IPS-15b (cell line): Measurements from ENCODE around the gene HMGA1.
A peak's percentile ranks its signal among the peaks of the same experiment; 100 is the strongest.

Experiments
- H3K27me3 ChIP-seq: one replicate; pipeline ENCODE4 v1.6.1; 2013; ENCODE audit warnings: low read length; ENCODE audit not compliant: control insufficient read depth, insufficient read depth
- H3K36me3 ChIP-seq: one replicate; pipeline ENCODE4 v1.6.1; 2013; ENCODE audit warnings: low read length; ENCODE audit not compliant: control insufficient read depth, insufficient read depth
- H3K4me1 ChIP-seq: one replicate; pipeline ENCODE4 v1.6.1; 2013; ENCODE audit warnings: mild to moderate bottlenecking, low read length; ENCODE audit not compliant: control insufficient read depth, insufficient read depth
- H3K4me3 ChIP-seq: one replicate; pipeline ENCODE4 v1.5.1; 2013; ENCODE audit warnings: low read depth, low read length
- H3K9ac ChIP-seq: one replicate; pipeline ENCODE4 v1.6.1; 2013; ENCODE audit warnings: low read depth, mild to moderate bottlenecking, low read length
- H3K9me3 ChIP-seq: one replicate; pipeline ENCODE4 v1.6.1; 2013; ENCODE audit warnings: mild to moderate bottlenecking, low read length; ENCODE audit not compliant: control insufficient read depth, insufficient read depth

The HMGA1 gene

DNA sequence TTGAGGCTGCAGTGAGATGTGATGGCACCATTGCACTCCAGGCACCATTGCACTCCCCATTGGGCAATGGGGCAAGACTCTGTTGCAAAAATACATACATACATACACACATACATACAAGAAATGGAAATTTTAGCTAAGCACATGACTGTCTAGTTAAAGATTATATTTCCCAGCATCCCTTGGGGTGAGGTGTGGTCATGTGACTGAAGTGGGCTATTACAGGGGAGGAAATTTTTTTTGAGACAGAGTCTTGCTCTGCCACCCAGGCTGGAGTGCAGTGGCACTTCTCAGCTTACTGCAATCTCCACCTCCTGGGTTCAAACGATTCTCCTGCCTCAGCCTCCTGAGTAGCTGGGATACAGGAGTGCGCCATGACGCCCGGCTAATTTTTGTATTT is 32.0 kb upstream of the HMGA1 start:
- H3K36me3 ChIP-seq: no peaks in the 10 kb centered on the region
- peaks cover 10% of the 10 kb centered on the region for H3K4me1 ChIP-seq
- no peaks in the 10 kb centered on the region for H3K9me3 ChIP-seq
- H3K4me3 ChIP-seq: no peak overlapping the region
- H3K9ac ChIP-seq: no peak overlapping the region
- no peaks in the 10 kb centered on the region for H3K27me3 ChIP-seq

DNA sequence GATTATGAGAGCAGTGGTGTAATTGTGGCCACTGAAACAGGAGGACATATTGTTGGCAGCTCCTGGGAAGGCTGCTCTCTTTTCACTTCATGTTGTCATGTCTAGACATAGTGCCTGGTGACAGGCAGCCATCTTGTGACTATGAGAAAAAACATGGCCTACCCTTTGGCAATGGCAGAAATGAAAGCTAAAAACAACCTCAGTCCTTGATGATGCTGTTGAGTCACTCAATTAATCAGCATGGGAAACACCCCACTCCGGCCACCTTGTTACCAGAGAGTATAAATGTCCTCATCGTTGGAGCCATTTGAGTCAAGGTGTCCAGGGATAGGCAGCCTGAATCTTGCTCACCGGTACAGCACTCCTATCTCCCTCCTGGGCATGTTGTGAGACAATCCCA is 31.2 kb upstream of the HMGA1 start:
- Histone ChIP-seq H3K4me1 (peaks cover 7% of the 10 kb centered on the region), H3K27me3 (no peaks in the 10 kb centered on the region), H3K4me3 (no peak overlapping the region), H3K9me3 (no peaks in the 10 kb centered on the region), H3K9ac (no peak overlapping the region), H3K36me3 (no peaks in the 10 kb centered on the region)

DNA sequence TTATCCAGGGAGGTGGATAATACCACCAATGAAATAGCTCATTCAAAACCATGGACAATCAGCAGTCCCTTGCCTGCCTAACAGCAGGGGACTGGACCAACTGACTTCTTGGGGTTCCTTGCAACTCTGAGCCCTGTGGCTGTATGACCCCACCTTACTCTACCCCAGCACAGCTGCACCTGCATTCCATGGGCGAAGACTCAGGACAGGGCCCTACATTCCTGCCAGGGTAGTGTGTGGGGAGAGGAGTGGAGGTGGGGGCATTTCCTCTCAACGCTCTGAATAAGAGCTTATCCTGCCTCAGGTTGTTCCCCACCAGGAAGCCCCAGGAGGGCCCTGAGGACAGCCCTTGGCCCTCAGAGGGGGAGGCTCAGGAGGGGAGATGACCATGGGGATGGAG is 30.8 kb upstream of the HMGA1 start:
- H3K36me3 ChIP-seq: no peaks in the 10 kb centered on the region
- H3K9ac ChIP-seq: no peak overlapping the region
- no peak overlapping the region for H3K4me3 ChIP-seq
- H3K9me3 ChIP-seq: no peaks in the 10 kb centered on the region
- H3K4me1 ChIP-seq: peaks cover 7% of the 10 kb centered on the region
- no peaks in the 10 kb centered on the region for H3K27me3 ChIP-seq

DNA sequence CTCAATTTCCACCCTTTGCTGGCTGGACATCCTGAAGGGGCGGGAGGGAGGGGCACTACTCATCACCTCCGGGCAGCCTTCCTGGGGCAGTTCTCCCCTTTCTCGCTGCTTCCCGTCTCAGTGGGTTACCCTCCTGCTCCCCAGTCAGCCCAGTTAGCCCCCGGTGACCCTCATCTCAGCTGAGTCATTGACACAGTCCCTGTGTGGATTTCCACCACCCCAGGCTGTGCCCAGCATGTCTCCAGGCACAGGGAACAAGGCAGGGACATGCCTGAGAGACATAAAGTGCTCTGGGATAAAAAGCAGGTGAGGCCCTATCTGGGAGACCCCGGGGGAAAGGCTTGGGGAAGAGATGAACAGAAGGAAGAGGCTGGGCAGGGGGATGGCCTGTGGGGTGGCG is 29.9 kb upstream of the HMGA1 start:
- no peak overlapping the region for H3K9ac ChIP-seq
- no peaks in the 10 kb centered on the region for H3K9me3 ChIP-seq
- no peaks in the 10 kb centered on the region for H3K36me3 ChIP-seq
- H3K27me3 ChIP-seq: no peaks in the 10 kb centered on the region
- no peak overlapping the region for H3K4me3 ChIP-seq
- H3K4me1 ChIP-seq: peaks cover 7% of the 10 kb centered on the region

DNA sequence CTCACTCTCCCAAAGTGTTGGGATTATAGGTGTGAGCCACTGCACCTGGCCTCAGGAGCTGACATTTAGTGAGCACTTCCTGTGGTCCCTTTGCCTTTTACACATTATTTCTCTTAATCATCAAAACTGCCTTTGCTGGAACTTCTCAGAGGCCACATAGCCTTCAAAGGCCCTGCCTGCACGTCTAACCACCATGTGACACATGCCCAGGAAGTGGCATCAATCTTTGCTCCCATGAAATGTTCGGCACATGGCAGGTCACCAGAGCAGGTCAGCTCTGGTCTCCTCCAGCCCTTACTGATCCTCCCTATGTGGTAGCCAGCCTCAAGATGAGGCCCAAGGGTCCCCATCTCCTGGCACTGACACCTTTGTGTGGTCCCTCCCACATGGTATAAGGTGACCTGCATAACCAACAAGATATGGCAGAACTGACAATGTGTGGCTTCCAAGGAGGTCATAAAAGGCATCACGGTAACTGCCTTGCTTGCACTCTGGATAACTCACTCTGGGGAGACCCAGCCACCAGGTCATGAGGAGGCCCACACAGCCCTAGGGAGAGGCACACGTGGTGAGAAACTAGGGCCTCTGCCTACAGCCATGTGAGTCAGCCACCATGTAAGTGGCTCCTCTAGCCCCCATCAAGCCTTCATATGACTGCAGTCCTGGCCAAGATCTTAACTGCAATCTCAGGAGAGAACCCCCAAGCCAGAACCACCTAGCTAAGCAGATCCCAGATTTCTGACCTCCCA is 28.8 kb upstream of the HMGA1 start:
- no peak overlapping the region for H3K4me3 ChIP-seq
- H3K4me1 ChIP-seq: peaks cover 7% of the 10 kb centered on the region
- H3K9ac ChIP-seq: no peak overlapping the region
- H3K36me3 ChIP-seq: no peaks in the 10 kb centered on the region
- no peaks in the 10 kb centered on the region for H3K27me3 ChIP-seq
- no peaks in the 10 kb centered on the region for H3K9me3 ChIP-seq

DNA sequence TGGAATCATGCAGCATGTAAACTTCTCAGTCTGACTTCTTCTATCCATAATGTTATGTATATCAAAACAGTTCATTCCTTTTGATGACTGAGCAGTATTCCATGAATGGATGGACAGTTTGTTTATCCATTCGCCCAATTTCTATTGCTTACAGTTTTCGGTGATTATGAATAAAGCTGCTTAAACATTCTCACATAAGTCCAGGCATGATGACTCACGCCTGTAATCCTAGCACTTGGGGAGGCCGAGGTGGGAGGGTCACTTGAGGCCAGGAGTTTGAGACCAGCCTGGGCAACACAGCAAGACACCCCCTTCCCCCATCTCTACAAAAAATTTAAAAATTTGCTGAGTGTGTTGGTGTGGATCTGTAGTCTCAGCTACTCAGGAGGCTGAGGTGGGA is 22.9 kb upstream of the HMGA1 start:
- H3K9me3 ChIP-seq: no peaks in the 10 kb centered on the region
- no peaks in the 10 kb centered on the region for H3K4me1 ChIP-seq
- H3K27me3 ChIP-seq: no peaks in the 10 kb centered on the region
- no peak overlapping the region for H3K9ac ChIP-seq
- H3K36me3 ChIP-seq: no peaks in the 10 kb centered on the region
- no peak overlapping the region for H3K4me3 ChIP-seq

DNA sequence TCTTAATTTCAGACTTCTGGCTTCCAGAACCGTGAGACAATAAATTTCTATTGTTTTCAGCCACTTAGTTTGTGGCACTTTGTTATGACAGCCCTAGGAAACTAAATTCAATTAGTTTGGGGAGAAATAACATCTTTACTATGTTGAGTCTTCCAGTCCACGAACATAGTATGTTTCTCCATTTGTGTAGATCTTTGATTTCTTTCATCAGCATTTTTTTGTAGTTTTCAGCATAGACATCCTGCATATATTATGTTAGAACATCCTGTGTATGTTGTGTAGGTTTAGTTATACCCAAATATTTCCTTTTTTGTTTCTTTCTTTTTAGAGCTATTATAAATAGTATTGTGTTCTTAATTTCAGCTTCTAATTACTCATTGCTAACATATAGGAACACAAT is 18.0 kb upstream of the HMGA1 start:
- Histone ChIP-seq H3K4me3 (no peak overlapping the region), H3K36me3 (no peaks in the 10 kb centered on the region), H3K9ac (no peak overlapping the region), H3K27me3 (no peaks in the 10 kb centered on the region), H3K9me3 (no peaks in the 10 kb centered on the region), H3K4me1 (peaks cover 9% of the 10 kb centered on the region)

DNA sequence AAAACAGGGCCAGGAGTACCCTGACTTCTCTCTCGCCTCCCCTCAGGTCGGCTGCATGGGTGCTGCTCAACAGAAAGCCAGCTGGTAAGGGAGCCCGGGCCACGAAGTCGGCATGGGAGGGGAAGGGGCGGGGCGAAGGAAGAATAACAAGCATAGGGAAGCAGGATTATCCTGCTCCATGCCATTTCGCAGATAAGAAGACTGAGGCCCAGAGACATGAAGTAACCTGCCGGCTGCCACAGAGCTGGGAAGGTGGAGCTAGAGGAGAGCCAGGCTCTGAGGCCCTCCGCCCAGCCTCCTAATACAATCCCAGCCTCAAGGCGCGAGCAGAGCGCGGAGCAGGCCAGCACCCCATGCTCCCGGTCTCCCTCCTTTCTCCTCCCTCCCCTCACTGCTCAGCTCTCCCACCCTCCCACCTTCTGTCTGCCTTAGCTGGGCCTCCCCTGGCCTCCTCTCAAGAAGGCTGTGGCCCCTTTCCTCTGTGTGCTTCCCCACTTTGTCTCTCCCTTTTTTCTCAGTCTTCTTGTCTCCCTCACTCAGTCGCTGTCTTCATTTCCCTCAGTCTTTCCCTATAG is 13.2 kb upstream of the HMGA1 start:
- peaks cover 26% of the 10 kb centered on the region for H3K4me1 ChIP-seq
- H3K27me3 ChIP-seq: no peaks in the 10 kb centered on the region
- H3K4me3 ChIP-seq: peak overlapping the region; percentile 62
- no peak overlapping the region for H3K9ac ChIP-seq
- H3K9me3 ChIP-seq: no peaks in the 10 kb centered on the region
- no peaks in the 10 kb centered on the region for H3K36me3 ChIP-seq

DNA sequence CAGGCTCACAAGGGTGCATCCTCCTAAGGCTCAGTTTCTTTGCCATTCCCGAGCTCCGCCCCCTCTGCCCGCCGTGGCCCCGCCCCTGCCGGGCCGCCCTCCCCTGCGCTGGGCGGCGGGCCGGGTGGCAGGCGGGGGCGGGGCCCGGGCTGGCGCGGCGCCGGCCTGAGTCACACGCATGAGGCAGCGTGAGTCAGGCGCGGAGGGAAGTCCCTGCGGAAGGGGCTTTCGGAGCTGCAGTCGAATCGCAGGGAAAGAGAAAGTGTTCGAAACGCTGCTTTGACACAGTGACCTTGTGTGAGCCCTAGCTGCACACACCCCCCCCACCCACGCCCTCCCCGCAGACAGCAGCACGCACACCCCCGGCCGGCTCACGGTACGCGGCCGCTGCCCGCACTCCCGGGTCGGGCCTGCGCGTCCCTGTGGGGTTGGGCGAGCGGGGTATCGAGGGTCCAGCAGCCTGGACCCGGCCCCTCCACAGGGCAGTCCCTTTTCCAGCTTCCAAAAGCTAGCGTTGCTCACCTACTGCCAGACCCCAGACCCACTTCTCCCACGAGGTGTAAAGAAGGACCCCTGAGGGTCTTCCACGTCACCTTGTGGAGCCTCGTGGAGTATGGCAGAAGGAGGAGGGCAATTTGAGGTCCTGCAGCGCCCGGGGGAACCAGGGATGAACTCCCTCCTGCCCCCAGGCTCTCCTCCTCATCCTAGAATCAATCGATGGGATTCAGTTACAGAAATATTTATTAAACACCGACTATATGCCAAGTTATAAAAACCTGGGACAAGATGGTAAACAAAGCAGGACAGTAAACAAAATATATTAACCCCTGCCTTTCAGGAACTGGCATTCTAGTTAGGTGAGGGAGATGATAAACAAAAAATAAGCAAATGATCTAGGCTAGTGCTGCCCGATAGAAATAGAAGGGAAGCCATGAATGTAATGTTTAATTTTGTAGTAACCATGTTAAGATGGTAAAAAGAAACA is 12.4 kb upstream of the HMGA1 start:
- Histone ChIP-seq H3K27me3 (no peaks in the 10 kb centered on the region), H3K9me3 (no peaks in the 10 kb centered on the region), H3K36me3 (no peaks in the 10 kb centered on the region), H3K9ac (peak overlapping the region; percentile 85), H3K4me1 (peaks cover 26% of the 10 kb centered on the region), H3K4me3 (peak overlapping the region; percentile 62)

DNA sequence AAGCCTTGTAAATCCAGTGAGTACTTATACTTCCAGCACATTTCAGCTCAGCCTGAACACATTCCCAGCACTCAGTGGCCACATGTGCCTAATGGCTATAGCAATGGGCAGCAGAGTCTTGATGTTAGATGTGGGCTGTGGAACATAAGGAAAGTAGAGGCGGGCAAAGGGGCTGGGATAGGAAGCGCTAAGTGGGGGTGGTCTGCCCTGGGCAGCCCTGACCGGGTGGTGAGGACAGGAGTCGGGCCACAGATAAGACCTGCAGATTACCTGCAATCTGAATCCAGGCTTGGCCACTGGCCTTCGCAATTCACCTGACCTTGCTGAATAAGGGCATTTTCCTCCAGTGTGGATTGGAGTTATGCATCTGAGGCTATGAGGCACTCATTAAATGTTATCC is 11.1 kb upstream of the HMGA1 start:
- no peaks in the 10 kb centered on the region for H3K36me3 ChIP-seq
- H3K4me3 ChIP-seq: no peak overlapping the region
- H3K4me1 ChIP-seq: peaks cover 26% of the 10 kb centered on the region
- no peaks in the 10 kb centered on the region for H3K27me3 ChIP-seq
- H3K9me3 ChIP-seq: no peaks in the 10 kb centered on the region
- H3K9ac ChIP-seq: no peak overlapping the region

DNA sequence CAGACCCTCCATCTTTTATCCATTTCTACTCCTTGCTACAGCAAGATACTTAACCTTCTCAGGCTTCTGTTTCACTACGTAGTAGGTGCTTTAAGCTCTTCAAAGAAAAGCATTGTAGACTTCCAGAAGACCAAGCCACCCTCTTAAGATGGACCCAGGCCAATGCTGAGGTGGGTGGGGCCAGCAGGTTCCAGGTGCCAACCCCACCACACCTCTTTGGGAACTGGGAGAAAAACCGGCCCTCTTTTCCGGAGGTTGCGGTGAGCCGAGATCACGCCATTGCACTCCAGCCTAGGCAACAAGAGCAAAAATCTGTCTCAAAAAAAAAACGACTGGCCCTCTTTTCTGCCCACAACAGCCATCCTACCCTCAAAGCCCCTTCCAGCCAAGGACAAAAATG is 10.6 kb upstream of the HMGA1 start:
- peaks cover 26% of the 10 kb centered on the region for H3K4me1 ChIP-seq
- no peak overlapping the region for H3K4me3 ChIP-seq
- no peak overlapping the region for H3K9ac ChIP-seq
- no peaks in the 10 kb centered on the region for H3K36me3 ChIP-seq
- no peaks in the 10 kb centered on the region for H3K9me3 ChIP-seq
- no peaks in the 10 kb centered on the region for H3K27me3 ChIP-seq
